DMS114 treated with DMSO at 0.1 percent for 48 hours (cell line): ENCODE results near the gene SRGAP3.
"Not testable (repeated sequence)": the region's sequence is repeated elsewhere in the genome, so short reads cannot be mapped to it uniquely, and the experiment has no call there.

Experiments
- DNase-seq: peaks from one replicate; lab custom pipeline; 2025; ENCODE audit not compliant: unreplicated experiment; lab: John Stamatoyannopoulos, UW

Gene SRGAP3

GRCh38 chr3:9249273-9250192 lies at the start of gene SRGAP3:
Gene SRGAP3, minus strand, starts transcription at chr3:9249646. Its CDS starts 695 bp downstream, at chr3:9248951.
- peak; percentile 93 for DNase-seq

DNA sequence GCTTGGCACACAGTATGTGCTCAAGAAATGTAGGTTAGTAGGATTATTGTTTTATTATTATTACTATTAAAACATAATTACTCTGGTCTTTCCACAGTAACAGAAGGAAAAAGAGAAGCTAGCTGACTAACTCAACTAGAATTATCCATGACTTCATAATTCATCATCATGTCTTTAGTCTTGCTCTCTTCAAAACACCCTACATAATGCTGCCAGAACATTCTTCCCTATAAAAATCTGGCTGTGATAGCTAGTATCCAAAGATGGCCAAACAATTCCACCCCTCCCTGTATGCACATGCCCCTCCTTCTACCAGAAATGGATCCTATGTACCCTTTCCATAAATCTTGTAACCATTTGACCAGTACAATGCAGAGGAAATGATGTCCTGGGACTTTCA lies 48.8 kb upstream of the SRGAP3 start:
- DNase-seq = no peak

DNA sequence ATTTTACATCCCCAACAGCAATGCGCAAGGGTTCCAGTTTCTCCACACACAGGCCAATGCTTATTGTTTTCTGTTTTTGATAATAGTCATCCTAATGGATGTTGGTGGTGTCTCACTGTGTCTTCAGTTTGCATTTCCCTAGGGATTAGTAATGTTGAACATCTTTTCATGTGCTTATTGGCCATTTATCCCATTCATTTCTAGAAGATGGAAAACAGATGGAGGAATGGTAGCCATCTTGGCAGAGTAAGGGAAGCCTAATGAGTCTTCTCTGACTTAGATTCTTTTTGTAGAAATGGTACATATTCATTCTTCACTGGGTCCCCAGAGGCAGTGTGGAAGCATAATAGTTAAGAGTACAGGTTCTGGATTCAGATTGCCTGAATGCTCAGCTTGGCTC lies 46.8 kb upstream of the SRGAP3 start:
- DNase-seq = no peak

DNA sequence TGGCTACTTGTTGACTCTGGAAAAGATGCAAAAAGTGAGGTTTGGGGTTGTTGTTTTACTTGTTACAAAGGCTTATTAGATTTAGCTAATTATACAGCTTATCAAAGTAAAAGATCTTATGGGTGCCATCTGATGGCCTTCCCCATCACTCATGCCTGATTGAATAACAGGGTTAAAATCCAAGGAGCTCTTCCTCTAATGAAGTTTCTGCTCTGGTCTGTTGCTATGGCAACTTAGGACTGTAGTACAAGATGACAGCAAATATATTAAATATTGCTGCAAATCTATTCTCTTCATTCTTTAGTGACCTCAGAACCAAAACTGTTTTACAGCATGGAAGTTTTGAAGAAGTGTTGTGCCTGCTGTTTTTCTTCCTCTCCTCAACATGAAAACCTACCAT lies 45.6 kb upstream of the SRGAP3 start:
- no peak for DNase-seq

- not testable (repeated sequence) for DNase-seq
Observed at GRCh38 chr3:9293953-9294352, 44.5 kb upstream of the SRGAP3 start.

DNA sequence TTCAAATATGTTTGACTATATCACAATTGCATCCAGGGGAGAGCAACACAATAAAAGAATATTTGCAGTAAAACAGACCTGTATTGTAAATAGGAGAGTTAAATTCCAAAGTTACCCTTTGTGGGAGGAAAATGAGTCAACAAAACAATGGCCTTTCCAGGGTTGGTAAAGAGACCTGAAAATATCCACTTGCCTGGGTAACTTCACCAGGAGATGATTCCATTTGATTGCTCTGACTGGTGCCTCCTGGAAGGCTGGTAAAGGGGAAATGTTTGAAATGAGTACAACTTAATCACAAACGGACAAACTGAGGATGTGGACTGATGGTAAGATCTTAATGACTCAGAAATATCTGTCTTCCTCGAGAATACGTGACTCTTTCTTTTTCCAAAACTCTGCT lies 43.6 kb upstream of the SRGAP3 start:
- DNase-seq = no peak

- DNase-seq = no peak
Observed at GRCh38 chr3:9292516-9292915, 43.1 kb upstream of the SRGAP3 start.

- no peak for DNase-seq
Observed at GRCh38 chr3:9291821-9292410, 42.5 kb upstream of the SRGAP3 start.

GRCh38 chr3:9290566-9290965 lies 41.1 kb upstream of the SRGAP3 start:
- DNase-seq = no peak

DNA sequence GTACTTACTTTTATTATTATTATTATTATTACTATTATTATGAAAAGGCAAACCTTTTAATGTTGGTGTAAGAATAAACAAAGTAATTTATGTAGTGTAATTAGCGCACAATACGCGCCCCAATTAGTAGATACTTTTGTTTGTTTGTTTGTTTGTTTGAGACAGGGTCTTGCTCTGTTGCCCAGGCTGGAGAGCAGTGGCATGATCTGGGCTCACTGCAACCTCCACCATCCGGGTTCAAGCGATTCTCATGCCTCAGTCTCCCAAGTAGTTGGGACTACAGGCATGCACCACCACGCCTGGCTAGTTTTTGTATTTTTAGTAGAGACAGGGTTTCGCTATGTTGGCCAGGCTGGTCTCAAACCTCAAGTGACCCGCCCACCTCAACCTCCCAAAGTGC lies 32.1 kb upstream of the SRGAP3 start:
- DNase-seq = not testable (repeated sequence)

DNA sequence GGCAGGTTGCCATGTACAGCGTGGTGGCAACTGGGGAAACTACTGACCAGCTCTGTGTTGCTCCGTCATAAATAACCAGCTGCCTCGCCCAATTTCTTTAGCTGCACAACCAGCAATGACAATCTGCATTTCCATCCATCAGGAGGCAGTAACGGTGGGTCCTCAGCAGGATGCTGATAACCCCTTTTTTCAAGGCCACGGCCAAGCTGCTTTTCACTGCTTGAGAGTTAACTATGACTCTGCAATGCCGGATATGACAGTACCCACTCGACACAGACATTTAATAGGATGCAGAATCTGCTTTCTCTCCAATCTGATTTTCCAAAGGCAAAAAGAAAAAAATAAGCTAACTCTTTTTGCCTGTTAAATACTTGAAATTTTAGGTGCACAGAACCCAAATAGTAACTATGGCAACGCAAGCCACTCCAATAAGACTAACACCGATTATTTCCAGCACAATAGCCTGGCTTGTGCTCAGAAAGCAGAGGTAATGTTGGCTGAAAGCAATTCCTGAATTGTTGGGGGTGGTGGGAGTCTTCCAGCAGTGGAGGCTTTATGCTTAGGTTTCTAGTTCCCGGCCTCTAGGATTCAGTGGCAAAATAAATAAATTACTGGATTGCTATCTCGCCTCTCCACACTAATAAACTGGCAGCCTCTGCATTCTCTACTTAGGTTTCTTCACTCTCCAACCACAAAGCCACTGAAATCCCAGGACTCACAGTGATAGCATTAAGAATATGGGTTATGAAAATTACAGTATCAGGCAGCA lies 31.2 kb upstream of the SRGAP3 start:
- no peak for DNase-seq

DNA sequence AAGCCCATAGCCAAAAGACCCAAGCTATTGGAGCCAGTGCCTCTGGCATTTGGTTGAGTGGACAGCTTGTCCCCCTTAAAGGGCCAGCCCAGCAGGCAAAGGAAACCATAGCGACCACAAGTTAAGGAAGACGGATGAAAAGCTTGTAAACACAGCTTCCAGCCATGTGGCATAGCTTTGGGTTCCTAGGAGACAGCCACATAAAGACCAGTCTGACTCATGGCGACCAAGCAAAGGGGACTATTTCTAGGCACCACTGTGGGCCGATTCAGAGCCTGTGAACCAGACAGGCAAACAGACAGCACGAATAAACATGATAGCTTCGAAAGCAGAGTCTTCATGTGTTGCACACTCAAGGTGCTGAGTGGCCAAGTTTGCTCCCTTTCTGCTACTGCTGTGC lies 30.5 kb upstream of the SRGAP3 start:
- DNase-seq = no peak

DNA sequence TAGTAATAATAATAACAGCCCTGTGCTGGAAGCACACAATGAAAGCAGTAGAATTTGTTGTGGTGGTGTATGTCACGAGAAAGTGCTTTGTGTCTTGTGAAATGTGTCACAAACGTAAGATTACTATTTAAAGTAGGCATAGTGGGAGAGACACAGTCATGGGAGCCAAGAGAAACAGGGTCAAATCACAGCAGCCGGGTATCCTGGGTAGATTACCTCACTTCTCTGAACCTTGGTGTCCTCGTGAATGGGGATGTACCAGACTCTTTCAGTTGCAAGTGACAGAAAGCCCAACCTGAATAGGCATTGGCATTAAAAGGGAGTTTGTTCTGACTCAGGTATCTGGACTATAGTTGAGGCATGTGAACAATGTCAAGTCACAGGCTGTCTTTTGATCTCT lies 29.1 kb upstream of the SRGAP3 start:
- DNase-seq = no peak

- DNase-seq = no peak
Observed at GRCh38 chr3:9278085-9278484, 28.6 kb upstream of the SRGAP3 start.

DNA sequence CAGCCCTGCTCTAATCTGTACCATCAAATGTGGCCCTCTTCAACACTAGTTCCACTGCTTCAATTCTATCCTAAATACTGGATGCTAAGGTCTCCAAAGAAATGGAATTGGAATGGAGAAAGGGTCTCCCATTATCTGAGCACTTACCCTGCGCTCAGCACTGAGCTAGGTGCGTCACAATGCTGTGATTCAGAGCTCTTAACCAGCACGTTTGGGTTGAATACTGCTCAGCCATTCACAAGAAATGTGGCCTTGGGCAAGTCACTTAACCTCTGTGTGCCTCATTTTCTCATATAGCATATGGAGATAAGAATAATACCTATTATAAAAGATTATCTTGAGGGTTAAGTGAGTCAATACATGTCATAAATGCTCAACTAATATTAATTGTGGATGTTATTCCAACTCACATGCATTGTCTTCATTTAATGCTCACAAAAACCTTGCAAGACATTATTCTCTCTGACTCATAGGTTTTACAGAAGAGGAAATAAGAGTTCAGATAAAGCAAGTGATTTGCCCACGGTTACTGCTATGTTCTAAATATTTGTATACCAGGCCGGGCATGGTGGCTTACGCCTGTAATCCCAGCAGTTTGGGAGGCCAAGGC lies 27.4 kb upstream of the SRGAP3 start:
- DNase-seq = no peak

- no peak for DNase-seq
Observed at GRCh38 chr3:9271903-9272302, 22.5 kb upstream of the SRGAP3 start.

DNA sequence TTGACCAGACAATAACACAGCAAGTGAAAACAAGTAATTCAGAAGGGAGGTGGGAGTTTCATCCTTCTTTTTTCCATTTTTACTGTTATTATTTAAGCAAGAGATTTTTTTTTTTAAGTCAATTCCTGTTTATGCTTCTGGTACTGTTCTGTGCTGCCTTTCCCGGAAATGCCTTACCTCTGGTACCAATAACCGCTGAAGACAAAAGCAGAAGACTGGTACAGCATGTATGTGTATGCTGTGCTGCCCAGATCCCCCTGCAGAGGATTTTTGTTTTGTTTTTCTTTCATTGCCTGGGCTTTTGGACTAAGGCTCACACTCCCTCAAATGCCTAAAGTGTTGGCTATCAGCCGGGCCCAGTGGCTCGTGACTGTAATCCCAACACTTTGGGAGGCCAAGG lies 21.3 kb upstream of the SRGAP3 start:
- no peak for DNase-seq

GRCh38 chr3:9266716-9267115 lies 17.3 kb upstream of the SRGAP3 start:
- DNase-seq = no peak

GRCh38 chr3:9260305-9260704 lies 10.9 kb upstream of the SRGAP3 start:
- no peak for DNase-seq

DNA sequence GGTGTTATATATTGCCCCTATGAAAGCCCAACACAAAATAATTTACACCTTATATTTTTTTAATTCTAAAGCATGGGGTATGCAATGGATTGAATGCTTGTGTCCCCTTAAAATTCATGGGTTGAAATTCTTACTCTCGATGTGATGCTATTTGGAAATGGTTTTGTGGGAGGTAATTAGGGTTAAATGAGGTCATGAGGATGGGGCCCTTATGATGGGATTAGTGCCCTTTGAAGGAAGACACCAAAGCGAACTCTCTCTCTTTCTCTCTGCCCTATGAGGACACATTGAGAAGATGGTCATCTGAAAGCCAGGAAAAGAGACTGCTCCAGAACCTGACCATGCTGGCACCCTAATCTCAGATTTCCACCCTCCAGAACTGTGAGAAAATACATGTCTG lies 7.6 kb upstream of the SRGAP3 start:
- no peak for DNase-seq

DNA sequence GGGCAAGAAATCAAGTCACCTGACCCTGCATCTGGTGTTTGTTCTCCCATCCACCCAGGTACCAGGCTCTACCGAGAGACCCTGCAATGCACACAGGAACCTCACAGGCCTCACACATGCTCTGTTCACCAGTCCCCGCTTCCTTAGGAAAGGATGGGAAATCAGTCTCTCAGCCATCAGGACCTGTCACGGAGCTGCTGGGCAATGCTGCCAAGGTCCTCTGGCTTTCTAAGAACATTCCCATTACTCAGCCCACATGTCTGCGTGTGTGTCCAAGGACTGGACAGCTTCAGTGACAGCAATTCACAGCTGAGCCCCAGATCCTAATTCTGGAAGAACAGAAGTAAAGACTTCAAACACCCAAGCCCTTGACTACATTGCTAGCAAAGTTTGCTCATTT lies 6.5 kb upstream of the SRGAP3 start:
- no peak for DNase-seq
